ENCODE measurements around the gene NTRK1. TPM values are rescaled to one million over a fixed set of nuclear protein-coding genes. Genes with fewer than 3 reads are reported as not detected.

The NTRK1 gene
- total RNA-seq, 4 donors from 2014 or later, result 0.20 to 2.6 (median 0.64) TPM; not detected in 1

- WGBS, 2 donors (ENCODE audit: low coverage in 1 of 2), result 11 to 33% methylated on average over 6 to 35 of the region's 64 CpGs
- Histone ChIP-seq H3K27me3 (peaks cover 84% of the 10 kb centered on the region), H3K9me3 (no peaks in the 10 kb centered on the region), H3K4me3 (peak overlapping the region in 2 of 4 donors; percentile 15 to 35), H3K27ac (no peak overlapping the region), H3K36me3 (no peaks in the 10 kb centered on the region), H3K4me1 (peaks cover 6 to 30% (median 17%) of the 10 kb centered on the region in 4 donors)
- TF ChIP-seq, protein P1, sequence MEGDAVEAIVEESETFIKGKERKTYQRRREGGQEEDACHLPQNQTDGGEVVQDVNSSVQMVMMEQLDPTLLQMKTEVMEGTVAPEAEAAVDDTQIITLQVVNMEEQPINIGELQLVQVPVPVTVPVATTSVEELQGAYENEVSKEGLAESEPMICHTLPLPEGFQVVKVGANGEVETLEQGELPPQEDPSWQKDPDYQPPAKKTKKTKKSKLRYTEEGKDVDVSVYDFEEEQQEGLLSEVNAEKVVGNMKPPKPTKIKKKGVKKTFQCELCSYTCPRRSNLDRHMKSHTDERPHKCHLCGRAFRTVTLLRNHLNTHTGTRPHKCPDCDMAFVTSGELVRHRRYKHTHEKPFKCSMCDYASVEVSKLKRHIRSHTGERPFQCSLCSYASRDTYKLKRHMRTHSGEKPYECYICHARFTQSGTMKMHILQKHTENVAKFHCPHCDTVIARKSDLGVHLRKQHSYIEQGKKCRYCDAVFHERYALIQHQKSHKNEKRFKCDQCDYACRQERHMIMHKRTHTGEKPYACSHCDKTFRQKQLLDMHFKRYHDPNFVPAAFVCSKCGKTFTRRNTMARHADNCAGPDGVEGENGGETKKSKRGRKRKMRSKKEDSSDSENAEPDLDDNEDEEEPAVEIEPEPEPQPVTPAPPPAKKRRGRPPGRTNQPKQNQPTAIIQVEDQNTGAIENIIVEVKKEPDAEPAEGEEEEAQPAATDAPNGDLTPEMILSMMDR (IDR thresholded peaks at IDR 0.05), result peak; percentile 36 to 64 (median 54)
- TF ChIP-seq POLR2A (IDR thresholded peaks at IDR 0.05) (no peak), EP300 (IDR thresholded peaks at IDR 0.05; ENCODE audit: low read depth) (no peak), POLR2AphosphoS5 (IDR thresholded peaks at IDR 0.05) (no peak)
- peak; percentile 72 for DNase-seq
- intact Hi-C loops (cut with DNase I; ENCODE audit: low total_unique reads), result no loop called here
- in situ Hi-C loops (cut with MboI; ENCODE audit: low pct_ligation_motif_present in 1 of 4, low pct_unique_long_range_greater_than_20kb in 1 of 4, low sequenced_read_pairs in 3 of 4), result no loop called here
Measured at GRCh38 chr1:156927215-156928042, 66.8 kb downstream of the NTRK1 start.

- Histone ChIP-seq H3K27ac (no peak overlapping the region), H3K4me1 (peaks cover 6 to 30% (median 17%) of the 10 kb centered on the region in 4 donors), H3K4me3 (peak overlapping the region in 2 of 4 donors; percentile 15 to 35), H3K27me3 (peaks cover 77% of the 10 kb centered on the region), H3K9me3 (no peaks in the 10 kb centered on the region), H3K36me3 (no peaks in the 10 kb centered on the region)
- TF ChIP-seq, protein P1 (IDR thresholded peaks at IDR 0.05), result no peak
- TF ChIP-seq POLR2A (IDR thresholded peaks at IDR 0.05) (no peak), EP300 (IDR thresholded peaks at IDR 0.05; ENCODE audit: low read depth) (no peak), POLR2AphosphoS5 (IDR thresholded peaks at IDR 0.05) (no peak)
- WGBS, 2 donors (ENCODE audit: low coverage in 1 of 2), result 6% methylated on average over 4 of the region's 4 CpGs; no CpG with 5 or more reads in 1 of the 2 donors
- intact Hi-C loops (cut with DNase I; ENCODE audit: low total_unique reads) (no loop called here), in situ Hi-C loops (cut with MboI; ENCODE audit: low pct_ligation_motif_present in 1 of 4, low pct_unique_long_range_greater_than_20kb in 1 of 4, low sequenced_read_pairs in 3 of 4) (no loop called here)
- DNase-seq, result no peak
Measured at GRCh38 chr1:156928043-156928602, 67.5 kb downstream of the NTRK1 start.

DNA sequence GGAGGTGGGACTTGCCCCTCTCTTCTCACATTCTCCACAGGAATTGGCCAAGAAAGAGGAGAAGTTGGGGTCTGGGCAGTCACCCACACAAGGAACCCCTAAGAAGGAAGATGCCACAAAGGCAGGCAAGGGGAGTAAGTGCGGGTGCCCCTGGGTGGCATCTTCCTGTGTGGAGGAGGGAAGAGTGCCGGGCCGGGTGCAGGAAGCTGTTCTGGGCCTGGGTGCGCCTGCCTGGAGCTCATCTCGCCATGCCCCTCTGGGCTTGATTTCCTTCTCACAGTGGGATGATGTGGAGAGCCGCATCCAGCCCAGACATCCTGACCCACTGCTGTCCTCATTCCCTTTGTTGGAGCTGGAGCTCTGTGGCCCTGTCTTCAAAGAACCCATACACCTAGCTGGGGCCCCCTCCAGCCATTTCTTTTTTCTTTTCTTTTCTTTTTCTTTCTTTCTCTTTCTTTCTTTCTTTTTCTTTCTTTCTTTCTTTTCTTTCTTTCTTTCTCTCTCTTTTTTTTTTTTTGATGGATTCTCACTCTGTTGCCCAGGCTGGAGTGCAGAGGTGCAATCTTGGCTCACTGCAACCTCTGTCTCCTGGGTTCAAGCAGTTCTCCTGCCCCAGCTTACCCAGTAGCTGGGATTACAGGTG is 69.1 kb downstream of the NTRK1 start:
- TF ChIP-seq, protein P1 (IDR thresholded peaks at IDR 0.05), result no peak
- TF ChIP-seq POLR2A (IDR thresholded peaks at IDR 0.05), result no peak
- intact Hi-C loops (cut with DNase I; ENCODE audit: low total_unique reads) (no loop called here), in situ Hi-C loops (cut with MboI; ENCODE audit: low pct_ligation_motif_present in 1 of 4, low pct_unique_long_range_greater_than_20kb in 1 of 4, low sequenced_read_pairs in 3 of 4) (loop anchor here in 1 of 4 donors (10.0 kb wide), 1 partner anchor 145 kb away; no protein-coding TSS in a partner anchor)
- 57 to 70% methylated on average over 2 to 6 of the region's 6 CpGs for WGBS, 2 donors (ENCODE audit: low coverage in 1 of 2)
- H3K27ac ChIP-seq, result no peak overlapping the region
- no peak overlapping the region for H3K4me3 ChIP-seq
- H3K9me3 ChIP-seq, result no peaks in the 10 kb centered on the region
- peaks cover 61% of the 10 kb centered on the region for H3K27me3 ChIP-seq
- no peaks in the 10 kb centered on the region for H3K36me3 ChIP-seq
- H3K4me1 ChIP-seq, result peaks cover 0 to 20% (median 7%) of the 10 kb centered on the region in 4 donors
- no peak for DNase-seq

DNA sequence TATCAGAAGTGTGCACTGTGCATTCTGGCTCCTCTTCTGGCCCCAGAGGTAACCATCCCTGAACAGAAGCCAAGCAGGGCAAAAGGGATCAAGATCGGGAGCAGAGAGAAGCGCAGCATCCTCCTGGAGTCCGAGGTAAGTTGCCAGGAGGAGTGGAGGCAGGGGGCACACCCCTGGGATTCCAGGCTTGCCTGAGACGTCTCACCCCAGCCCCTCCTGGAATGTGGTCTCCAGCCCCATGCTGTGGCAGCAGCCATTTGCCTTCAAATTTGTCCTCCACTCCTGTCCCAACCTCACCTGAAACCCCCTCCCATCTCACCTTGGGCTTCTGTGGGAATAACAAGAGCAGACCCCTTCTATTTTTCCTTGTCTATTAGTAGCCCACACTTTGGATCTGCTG is 69.8 kb downstream of the NTRK1 start:
- in situ Hi-C loops (cut with MboI; ENCODE audit: low pct_ligation_motif_present in 1 of 4, low pct_unique_long_range_greater_than_20kb in 1 of 4, low sequenced_read_pairs in 3 of 4), result loop anchor here in 1 of 4 donors (10.0 kb wide), 1 partner anchor 144 kb away; no protein-coding TSS in a partner anchor
- peaks cover 0 to under 1% (median 0%) of the 10 kb centered on the region in 4 donors for H3K36me3 ChIP-seq
- H3K4me1 ChIP-seq, result peaks cover 0 to 20% (median 7%) of the 10 kb centered on the region in 4 donors
- no peaks in the 10 kb centered on the region for H3K9me3 ChIP-seq
- TF ChIP-seq, protein P1 (IDR thresholded peaks at IDR 0.05), result no peak
- no peak for TF ChIP-seq EP300 (IDR thresholded peaks at IDR 0.05; ENCODE audit: low read depth)
- no peak for TF ChIP-seq POLR2A (IDR thresholded peaks at IDR 0.05)
- no peak for TF ChIP-seq POLR2AphosphoS5 (IDR thresholded peaks at IDR 0.05)
- intact Hi-C loops (cut with DNase I; ENCODE audit: low total_unique reads), result no loop called here
- no peak overlapping the region for H3K4me3 ChIP-seq
- no peak overlapping the region for H3K27ac ChIP-seq
- WGBS, 2 donors (ENCODE audit: low coverage in 1 of 2), result 46% methylated on average over 4 of the region's 4 CpGs; no CpG with 5 or more reads in 1 of the 2 donors
- no peak for DNase-seq
- peaks cover 53% of the 10 kb centered on the region for H3K27me3 ChIP-seq

Measured in transverse colon (tissue), 4 donors.